Choroid plexus epithelial cell (primary cell): ENCODE measurements around the gene RGS14.

Source experiments
- DNase-seq: peaks from one replicate; pipeline ENCODE4 v3.0.0-alpha.2; 2010; ENCODE audit warnings: low read depth
- H3K4me3 ChIP-seq: 2 replicates; pipeline ENCODE4 v1.5.1; 2011; ENCODE audit warnings: low read depth, mild to moderate bottlenecking, control low read depth, low read length, moderate library complexity
- CTCF ChIP-seq: conservative IDR thresholded peaks from 2 replicates; pipeline ENCODE4 v1.5.1; 2011; ENCODE audit warnings: low read depth, mild to moderate bottlenecking, control low read depth, inconsistent platforms, low read length, moderate library complexity

The RGS14 gene

GRCh38 chr5:177384134-177384533, 26.4 kb downstream of the RGS14 start, which contains the start of gene SLC34A1:
Gene SLC34A1, plus strand, starts transcription at chr5:177384434. Its CDS starts 1,308 bp downstream, at chr5:177385742.
- DNase-seq, result no peak
- H3K4me3 ChIP-seq, result no peak within 1 kb of the TSS
- TF ChIP-seq CTCF, result no peak

DNA sequence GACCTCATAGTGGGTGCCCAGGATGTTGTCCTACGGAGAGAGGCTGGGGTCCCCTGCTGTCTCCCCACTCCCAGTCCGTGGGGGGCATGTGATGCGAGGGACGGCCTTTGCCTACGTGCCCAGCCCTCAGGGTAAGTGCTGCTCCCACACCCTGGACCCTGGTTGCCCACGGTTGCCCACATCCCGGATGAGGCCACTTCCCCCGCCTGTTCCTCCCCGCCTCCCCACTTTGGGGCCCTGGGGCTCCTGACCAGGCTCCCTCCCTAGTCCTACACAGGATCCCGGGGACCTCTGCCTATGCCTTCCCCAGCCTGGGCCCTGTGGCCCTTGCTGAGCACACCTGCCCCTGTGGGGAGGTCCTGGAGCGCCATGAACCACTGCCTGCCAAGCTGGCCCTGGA, 28.0 kb downstream of the RGS14 start:
- no peak for DNase-seq
- H3K4me3 ChIP-seq, result no peak overlapping the region
- TF ChIP-seq CTCF, result no peak

- no peak for TF ChIP-seq CTCF
- DNase-seq, result no peak
- no peak overlapping the region for H3K4me3 ChIP-seq
Measured at GRCh38 chr5:177386542-177386941, 28.8 kb downstream of the RGS14 start.

DNA sequence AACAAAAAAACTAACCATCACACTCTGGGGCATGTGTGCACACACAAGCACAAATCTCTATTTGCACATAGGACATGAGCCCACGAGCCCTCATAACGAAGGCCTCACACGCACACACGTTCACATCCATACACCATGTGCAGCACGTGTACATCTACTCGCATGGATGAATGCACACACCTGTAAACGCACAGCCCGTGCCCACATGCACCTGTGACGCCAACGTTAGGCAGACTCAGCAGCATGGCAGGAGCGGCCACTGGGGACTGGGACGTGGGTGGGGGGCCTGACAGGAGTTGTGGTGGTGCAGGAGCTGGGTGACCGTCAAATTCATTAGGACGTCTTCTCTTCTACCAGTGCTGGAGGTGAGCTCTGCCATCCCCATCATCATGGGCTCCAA, 29.7 kb downstream of the RGS14 start:
- TF ChIP-seq CTCF, result no peak
- DNase-seq, result no peak
- no peak overlapping the region for H3K4me3 ChIP-seq

- no peak overlapping the region for H3K4me3 ChIP-seq
- no peak for DNase-seq
- no peak for TF ChIP-seq CTCF
Measured at GRCh38 chr5:177388521-177389052, 30.9 kb downstream of the RGS14 start.

GRCh38 chr5:177389241-177390169, 31.8 kb downstream of the RGS14 start:
- DNase-seq, result peak; percentile 96
- H3K4me3 ChIP-seq, result no peak overlapping the region
- peak; percentile 13 for TF ChIP-seq CTCF
